Activated CD8-positive, alpha-beta memory T cell treated with anti-CD3 and anti-CD28 coated beads for 1 hour (primary cell): ENCODE measurements around the gene KCNG1.
"Not testable (repeated sequence)": the region's sequence is repeated elsewhere in the genome, so short reads cannot be mapped to it uniquely, and the experiment has no call there.

ENCODE experiments used
- DNase-seq, 2 donors: peaks; one replicate each; pipeline ENCODE4 v3.0.0-alpha.2; 2020; ENCODE audit warnings: low read depth in 1 of 2; ENCODE audit errors: extremely low read depth in 1 of 2

The KCNG1 gene, protein sequence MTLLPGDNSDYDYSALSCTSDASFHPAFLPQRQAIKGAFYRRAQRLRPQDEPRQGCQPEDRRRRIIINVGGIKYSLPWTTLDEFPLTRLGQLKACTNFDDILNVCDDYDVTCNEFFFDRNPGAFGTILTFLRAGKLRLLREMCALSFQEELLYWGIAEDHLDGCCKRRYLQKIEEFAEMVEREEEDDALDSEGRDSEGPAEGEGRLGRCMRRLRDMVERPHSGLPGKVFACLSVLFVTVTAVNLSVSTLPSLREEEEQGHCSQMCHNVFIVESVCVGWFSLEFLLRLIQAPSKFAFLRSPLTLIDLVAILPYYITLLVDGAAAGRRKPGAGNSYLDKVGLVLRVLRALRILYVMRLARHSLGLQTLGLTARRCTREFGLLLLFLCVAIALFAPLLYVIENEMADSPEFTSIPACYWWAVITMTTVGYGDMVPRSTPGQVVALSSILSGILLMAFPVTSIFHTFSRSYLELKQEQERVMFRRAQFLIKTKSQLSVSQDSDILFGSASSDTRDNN

DNA sequence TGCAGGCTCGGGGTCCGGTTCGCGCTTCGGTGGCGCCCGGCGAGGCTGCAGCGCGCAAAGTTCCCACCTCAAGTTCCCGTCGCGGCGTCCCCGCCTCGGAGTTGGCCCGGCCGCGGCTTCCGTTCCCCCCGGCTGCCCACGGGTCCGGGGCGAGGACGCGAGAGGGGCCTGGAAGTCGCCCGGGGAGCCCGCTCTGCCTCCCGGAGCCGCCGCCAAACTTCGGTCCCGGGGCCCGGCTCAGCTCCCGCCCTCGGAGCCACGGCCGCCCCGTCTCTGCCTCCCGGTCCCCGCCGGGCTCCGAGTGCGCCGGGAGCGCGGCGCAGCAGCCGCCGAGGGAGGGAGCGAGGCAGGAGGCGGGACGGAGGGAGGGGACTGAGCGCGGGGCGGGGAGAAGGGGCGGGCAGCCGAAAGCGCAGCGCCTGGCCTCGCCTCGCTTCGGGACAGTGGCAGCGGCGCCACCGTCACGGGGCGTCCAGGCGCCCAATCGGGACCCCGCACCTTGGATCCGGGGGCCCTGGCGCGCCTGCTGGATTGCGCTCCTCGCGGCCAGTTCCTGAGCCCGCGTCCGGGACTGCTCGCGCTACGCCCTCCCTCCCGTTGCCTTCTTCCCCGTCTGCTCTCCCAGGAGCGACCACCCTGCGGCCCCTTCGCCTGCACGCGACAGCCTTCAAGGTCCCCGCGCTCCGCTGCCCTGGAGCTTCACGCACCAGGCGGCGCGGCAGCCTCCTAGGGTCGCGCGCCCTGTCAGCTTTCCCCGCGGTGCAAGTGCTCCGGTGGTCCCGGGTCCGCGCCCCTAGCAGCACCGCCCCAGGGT is at the start of gene KCNG1:
KCNG1 (minus strand) TSS at position 305 of the 814 bp plus-strand sequence. CDS start 12,769 bp downstream, outside the sequence.
- DNase-seq = no peak

DNA sequence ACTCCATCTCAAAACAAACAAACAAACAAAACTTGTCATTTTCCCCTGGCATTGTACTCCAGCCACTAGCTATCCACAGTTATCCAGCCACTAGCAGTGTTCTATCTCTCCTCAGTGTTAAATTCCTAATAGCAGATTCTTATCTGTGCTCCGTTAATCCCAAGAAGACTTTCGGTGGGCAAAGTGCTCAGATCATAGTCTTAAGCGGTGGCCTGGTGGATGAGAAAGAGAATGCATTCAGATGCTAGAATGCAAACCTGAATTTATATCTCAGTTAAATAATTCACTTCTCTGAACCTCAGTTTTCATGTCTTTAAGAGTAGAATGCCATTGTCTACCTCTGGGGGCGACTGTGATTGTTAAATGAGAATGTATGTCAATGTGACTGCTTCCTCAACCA is 47.7 kb upstream of the KCNG1 start:
- no peak for DNase-seq

DNA sequence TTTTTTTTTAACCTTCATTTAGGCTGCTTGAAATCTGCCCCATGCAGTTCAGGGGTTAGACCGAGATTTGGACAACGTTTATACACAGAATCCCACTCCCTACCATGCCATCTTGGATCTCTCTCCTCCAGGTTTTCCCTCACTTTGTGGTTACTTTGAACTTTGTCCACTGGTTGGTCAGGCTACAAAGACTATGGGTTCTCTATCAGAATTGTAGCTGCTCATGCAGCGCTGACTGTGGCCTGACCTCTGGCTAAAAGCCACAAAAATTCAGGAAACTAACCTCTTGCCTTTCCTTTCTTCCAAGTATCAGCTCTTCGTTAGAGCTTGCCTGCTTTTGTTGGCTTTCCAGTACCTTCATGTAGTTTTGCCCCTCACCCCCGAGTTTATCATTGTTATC is 44.9 kb upstream of the KCNG1 start:
- no peak for DNase-seq

DNA sequence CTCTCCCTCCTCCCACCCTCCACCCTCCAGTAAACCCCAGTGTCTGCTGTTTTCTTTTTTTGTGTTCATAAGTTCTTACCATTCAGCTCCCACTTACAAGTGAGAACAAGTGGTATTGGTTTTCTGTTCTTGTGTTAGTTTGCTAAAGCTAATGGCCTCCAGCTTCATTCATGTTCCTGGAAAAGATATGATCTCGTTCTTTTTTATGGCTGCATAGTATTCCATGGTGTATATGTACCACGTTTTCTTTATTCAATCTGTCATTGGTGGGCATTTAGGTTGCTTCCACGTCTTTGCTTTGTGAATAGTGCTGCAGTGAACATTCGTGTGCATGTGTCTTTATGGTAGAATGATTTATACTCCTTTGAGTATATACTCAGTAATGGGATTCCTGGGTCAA is 42.7 kb upstream of the KCNG1 start:
- no peak for DNase-seq

DNA sequence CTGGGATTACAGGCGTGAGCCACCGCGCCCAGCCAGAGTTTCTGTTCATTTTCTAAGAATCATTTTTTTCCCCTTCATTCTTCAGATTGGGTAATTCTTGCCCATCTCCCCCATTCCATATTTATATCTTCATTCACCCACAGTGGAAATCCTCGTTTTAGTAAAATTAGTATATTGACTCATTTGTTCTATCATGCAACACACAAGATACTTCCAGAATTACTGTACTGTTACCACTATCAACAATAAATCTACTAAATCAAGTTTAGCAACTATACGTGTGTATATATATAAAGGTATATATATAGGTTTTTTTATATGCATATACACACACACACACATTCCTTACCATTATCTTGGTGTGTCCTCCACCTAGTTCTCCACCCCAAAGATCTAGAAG is 41.2 kb upstream of the KCNG1 start:
- DNase-seq = no peak

DNA sequence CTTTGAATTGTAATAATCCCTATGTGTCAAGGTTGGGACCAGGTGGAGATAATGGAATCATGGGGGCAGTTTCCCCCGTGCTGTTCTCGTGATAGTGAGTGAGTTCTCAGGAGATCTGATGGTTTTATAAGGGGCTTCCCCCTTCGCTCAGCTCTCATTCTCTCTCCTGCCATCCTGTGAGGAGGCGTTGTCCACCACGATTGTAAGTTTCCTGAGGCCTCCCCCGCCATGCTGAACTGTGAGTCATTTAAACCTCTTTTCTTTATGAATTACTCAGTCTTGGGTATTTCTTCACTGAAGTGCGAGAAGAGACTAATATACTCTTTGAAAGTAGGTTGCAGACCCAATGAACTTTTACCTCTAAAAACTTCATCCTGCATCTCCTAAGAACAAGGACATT is 39.2 kb upstream of the KCNG1 start:
- no peak for DNase-seq

DNA sequence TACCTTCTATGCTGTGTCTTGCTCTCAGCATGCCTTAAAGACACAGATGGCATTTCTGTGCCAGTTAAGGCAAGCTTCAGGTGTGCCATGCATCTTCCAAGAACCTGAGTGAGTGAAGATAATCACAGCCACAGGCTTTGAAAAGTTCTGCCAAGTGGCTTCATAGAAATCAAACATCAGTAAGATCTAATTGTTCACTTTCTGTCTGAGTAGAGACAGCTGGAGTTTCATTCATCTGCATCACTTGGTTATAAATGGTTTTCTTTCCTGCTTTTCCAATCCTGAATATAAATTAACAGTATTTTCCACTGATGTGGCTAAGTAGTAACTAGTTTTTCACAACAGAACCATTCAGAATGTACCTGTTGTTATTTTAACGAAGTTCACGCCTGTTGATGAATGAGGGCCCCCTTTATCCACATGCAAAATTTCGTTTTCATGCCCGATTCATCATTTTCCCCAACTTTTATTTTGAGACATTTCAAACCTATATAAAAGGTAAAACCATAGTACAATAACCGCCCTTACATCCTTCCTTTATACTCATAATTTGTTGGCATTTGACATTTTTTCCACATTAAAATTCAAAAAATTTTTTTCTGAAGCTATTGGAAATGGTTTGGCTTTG is 38.6 kb upstream of the KCNG1 start:
- no peak for DNase-seq

DNA sequence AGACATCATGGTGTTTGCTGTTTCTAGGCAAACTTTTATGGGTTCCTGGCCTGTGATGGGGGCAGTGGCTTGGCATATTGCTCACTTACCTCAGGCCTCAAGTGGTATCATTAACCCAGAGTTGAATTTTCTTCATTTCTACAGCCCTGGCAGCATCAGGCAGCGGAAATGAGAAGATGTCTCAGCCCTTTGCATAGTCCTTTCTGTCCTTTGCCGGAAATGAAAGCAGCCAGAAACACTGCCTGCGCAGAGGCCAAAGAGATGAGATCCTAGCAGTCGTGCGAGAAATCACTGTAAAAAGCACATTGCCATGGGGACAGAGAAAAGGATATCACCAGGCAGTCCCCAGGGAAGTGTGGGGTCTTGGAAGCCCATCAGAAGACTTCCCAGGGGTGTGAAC is 37.4 kb upstream of the KCNG1 start:
- DNase-seq = no peak

DNA sequence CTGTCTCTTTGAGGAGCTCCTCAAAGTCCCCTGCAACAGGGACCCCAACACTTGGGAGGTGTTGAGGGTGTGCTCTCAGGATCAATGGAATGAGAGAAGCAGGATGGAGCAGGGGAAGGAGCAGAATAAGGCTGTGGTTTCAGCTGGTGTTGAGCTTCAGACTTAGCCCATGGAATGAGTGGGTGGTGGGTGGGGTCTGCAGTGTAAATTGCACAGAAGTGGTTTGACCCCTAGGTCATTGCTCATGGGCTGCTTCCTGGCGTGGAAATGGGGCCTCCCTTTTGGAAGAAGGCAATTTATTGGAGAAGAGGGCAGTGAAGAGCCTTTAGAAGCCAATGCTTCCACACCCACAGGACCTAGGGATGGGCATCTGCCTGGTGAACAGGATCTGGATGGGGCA is 37.0 kb upstream of the KCNG1 start:
- DNase-seq = no peak

DNA sequence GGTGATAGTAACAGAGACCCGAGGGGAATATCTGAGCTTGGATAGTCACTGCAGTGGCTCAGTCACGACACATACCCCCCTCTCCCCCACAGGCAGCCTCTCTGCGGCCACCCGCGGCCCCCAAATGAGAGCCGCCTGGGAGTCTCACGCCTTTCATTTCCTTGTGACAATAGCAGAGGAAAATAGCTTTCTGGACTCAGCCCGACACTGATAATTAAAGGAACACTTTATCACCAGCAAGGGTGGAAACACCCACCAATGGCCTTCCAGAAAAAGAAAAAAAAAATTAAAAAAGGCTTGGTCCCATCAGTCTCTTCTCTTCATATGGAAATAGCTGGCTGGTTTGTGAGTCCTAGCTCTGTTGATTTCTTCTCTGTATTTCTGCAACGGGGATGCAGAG is 35.1 kb upstream of the KCNG1 start:
- DNase-seq = no peak

DNA sequence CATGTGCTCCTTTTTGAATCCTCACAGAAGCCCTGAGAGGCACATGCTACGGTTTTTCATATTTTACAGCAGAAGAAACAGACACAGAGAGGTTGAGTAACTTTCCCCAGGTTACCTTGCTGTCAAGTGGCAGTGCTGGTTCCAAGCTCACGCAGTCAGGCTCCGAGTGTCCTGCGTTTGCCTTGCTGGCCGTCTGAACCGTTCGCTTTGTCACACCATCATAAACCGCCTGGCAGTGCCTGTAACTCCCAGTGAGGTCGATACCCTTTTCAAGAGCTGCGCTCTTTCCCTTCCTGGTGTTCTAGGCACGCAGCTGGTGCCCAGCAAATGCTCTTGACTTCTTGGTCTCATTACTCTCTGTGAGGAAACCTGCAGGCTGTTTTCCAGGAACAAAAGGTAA is 31.3 kb upstream of the KCNG1 start:
- DNase-seq = no peak

DNA sequence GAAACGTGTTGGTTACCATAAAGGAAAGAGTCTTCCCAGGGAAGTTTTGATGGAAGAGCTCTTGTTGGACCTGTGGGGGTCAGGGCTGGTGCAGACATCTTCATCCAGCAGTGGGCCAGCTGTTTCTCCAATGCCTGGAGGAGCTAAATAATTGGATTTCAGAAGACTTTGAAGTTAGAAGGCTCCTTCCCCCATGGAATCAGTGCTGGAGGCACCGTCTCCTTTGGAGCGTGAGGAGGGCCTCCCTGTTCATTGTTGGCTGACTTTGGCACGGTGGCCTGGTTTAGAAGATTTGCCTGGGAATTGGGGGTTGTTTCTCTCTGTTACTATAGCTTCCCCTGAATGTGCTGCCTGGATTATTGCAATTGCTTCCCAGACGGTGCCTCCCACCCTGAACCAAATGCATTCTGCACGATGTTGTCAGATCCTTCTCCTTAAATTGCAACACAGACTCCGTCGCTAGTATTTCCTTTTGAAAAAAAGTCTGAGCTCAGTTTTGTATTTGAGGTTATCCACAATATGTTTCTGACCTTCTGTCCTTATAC is 27.7 kb upstream of the KCNG1 start:
- DNase-seq = no peak

DNA sequence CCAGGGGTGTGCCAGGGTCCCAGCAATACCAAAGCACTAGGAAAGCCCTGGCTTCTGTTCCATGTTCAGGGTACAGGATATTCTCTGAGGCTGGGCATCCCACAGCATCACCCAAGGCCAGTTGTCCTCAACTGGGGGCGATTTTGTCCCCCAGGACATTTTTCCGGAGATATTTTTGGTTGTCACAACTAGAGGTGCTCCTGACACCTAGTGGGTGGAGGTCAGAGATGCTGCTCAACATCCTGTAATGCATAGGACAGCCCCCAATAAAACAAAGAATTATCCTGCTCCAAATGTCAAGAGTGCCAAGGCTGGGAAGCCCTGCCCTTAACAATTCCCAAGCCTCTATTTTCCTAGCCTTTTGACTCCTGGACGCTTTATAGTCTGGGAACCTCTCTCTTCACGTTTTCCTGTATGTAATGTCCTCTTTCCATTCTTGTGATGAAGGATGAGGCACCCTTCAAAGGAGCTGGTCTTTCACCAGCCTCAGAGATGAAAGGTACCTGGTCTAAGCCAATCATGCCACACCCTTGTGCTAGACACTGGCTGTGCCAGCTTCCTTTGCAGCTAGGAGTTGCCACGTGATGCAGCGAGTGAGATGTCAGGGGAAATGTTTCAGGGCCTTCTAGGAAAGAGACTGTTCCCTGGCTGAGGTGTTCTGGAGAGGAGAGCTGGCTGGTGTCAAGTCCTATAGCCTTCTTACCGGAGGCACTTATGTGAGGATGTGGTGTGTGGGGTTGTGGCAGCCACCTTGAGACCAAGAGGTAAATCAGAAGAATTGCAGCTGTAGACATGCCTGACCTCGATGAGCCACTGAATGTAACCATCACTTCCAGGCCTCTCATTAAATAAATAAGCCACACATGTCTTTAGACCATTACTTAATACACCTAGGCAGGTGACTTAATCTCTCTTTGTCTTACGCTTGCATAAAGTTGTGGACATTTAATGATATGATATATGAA is 23.4 kb upstream of the KCNG1 start:
- no peak for DNase-seq

DNA sequence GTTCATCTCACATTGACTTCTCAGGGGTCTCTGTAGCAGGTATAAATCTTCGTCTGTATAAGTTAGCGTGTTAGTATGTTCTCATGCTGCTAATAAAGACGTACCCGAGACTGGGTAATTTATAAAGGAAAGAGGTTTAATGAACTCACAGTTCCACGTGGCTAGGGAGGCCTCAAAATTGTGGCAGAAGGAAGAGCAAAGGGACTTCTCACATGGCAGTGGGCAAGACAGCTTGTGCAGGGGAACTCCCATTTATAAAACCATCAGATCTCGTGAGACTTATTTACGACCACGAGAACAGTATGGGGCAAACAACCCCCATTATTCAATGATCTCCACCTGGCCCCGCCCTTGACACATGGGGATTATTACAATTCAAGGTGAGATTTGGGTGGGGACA is 22.6 kb upstream of the KCNG1 start:
- not testable (repeated sequence) for DNase-seq

DNA sequence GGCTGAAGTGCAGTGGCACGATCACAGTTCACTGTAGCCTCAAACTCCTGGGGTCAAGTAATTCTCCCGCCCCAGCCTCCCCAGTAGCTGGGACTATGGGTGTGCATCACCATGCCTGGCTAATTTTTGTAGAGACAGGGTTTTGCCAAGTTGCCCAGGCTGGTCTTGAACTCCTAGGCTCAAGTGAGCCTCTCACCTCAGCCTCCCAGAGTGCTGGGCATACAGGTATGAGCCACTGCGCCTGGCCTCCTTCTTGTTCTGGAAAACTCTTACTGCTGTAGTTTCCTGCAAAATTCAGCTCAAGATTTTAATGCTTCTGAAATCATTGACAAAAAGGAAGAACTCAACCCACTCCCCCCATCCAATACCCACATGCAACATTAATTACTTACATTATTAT is 21.9 kb upstream of the KCNG1 start:
- DNase-seq = no peak

DNA sequence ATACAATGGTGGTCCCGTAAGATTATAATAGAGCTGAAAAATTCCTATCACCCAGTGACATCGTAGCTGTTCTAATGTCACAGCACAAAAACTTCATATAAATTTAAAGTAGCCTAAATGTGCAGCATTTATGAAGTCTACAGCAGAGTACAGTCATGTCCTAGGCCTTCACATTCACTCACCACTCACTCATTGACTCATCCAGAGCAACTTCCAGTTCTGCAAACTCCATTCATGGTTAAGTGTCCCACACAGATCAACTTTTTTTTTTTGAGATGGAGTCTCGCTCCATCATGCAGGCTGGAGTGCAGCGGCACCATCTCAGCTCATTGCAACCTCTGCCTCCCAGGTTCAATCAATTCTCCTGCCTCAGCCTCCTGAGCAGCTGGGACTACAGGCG is 20.9 kb upstream of the KCNG1 start:
- no peak for DNase-seq

DNA sequence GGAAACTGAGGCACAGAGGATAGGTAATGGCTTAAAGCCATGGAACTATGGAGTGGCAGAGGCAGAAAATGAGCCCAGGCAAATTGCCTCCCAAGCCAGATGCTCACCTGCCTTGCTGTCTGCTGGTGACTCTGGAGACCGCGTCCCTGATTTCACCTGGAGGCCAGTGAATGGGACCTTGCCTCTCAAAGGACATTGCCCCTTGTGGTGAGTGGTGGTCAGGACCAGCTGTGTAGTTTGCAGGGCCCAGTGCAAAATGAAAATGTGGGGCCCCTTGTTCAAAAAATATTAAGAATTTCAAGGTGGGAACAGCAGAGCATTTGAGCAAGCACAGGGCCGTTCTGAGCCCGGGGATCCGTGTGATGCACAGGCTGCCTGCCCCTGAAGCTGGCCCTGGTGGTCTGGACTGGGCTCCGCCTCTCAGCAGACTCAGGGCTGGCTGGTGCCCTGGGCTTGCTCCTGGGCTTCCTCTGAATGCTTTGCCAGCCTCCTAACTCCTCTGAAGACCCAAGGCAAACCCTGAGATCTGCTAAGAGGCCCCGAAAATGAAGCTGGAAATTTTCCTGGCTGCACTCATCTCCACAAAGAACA is 19.8 kb upstream of the KCNG1 start:
- no peak for DNase-seq

DNA sequence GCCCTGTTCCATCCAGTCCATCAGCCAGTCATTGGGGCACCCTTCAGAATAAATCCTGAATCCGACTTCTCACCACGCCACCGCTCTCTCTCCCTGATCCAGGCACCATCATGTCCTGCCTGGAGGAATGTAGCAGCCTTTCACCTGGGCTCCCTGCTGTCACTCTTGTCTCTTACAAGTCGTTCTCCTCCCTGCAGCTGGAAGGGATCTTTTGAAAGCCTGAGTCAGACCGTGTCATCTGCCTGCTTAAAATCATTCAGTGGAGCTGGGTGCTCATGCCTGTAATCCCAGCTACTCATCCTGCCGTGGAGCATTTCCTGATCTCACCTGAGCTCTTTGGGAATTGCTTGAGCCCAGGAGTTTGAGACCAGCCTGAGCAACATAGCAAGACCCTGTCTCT is 19.2 kb upstream of the KCNG1 start:
- no peak for DNase-seq

DNA sequence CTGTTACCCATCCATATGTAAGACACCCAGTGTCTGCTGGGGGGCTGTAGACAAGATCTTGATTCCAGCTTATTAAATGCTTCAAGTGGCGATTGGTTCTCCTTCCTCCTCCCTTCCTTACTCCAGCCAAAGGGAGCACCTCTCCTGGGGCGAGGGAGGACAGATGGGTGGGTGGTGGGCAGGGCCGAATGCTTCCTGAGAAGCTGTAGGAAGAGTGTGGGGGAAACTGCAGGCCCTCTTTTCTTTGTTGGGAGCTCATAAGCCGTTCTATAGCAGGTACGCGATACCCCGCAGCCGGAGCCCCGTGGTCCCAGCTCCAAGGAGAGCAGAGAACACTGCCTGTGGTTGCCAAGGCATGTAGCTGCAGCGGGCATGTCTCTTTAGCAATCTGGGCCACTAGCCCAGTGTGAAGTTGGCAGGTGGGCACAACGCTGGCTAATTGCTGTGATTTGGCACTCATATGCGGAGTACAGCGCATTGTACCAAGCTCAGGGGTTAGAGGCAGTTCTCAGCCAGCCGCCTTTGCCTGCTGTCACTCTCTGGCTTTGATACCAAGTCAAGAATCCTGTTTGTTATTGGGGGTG is 14.7 kb upstream of the KCNG1 start:
- DNase-seq = no peak
